ENCODE measurements around the gene PTPRT.

The PTPRT gene

GRCh38 chr20:42701948-42702347 lies 487.8 kb downstream of the PTPRT start:
- no peak for DNase-seq

GRCh38 chr20:42700372-42700771 lies 489.3 kb downstream of the PTPRT start:
- DNase-seq = no peak

- no peak for DNase-seq
These were observed 491.7 kb downstream of the PTPRT start for GRCh38 chr20:42697962-42698361.

GRCh38 chr20:42690842-42691437 lies 498.8 kb downstream of the PTPRT start:
- no peak for DNase-seq

- no peak for DNase-seq
These were observed 501.1 kb downstream of the PTPRT start for GRCh38 chr20:42688576-42688975.

- DNase-seq = no peak
These were observed 503.6 kb downstream of the PTPRT start for GRCh38 chr20:42686057-42686456.

GRCh38 chr20:42678895-42679294 lies 510.8 kb downstream of the PTPRT start:
- DNase-seq = no peak

- DNase-seq = no peak
These were observed 533.6 kb downstream of the PTPRT start for GRCh38 chr20:42656130-42656529.

GRCh38 chr20:42652266-42652665 lies 537.4 kb downstream of the PTPRT start:
- DNase-seq = no peak

GRCh38 chr20:42650191-42650746 lies 539.4 kb downstream of the PTPRT start:
- no peak for DNase-seq

GRCh38 chr20:42649748-42650147 lies 540.0 kb downstream of the PTPRT start:
- DNase-seq = no peak

GRCh38 chr20:42646250-42646649 lies 543.5 kb downstream of the PTPRT start:
- DNase-seq = no peak

- no peak for DNase-seq
These were observed 547.8 kb downstream of the PTPRT start for GRCh38 chr20:42641886-42642285.

- DNase-seq = no peak
These were observed 550.6 kb downstream of the PTPRT start for GRCh38 chr20:42639140-42639539.

GRCh38 chr20:42635699-42636411 lies 553.9 kb downstream of the PTPRT start:
- DNase-seq = no peak

- DNase-seq = no peak
These were observed 555.5 kb downstream of the PTPRT start for GRCh38 chr20:42634156-42634555.

- no peak for DNase-seq
These were observed 561.0 kb downstream of the PTPRT start for GRCh38 chr20:42628683-42629082.

- no peak for DNase-seq
These were observed 576.6 kb downstream of the PTPRT start for GRCh38 chr20:42613076-42613475.

- DNase-seq = no peak
These were observed 577.5 kb downstream of the PTPRT start for GRCh38 chr20:42611889-42612837.

- no peak for DNase-seq
These were observed 578.3 kb downstream of the PTPRT start for GRCh38 chr20:42611423-42611822.

GRCh38 chr20:42610070-42610469 lies 579.6 kb downstream of the PTPRT start:
- no peak for DNase-seq

GRCh38 chr20:42609618-42610017 lies 580.1 kb downstream of the PTPRT start:
- DNase-seq = no peak
